Activated T-helper 1 cell treated with anti-CD3 and anti-CD28 coated beads, Interleukin-2, amount 50 U/mL, for 16 hours (primary cell): ENCODE results near the gene RNF220.
A peak's percentile ranks its signal among the peaks of the same experiment; 100 is the strongest.

Experiments used
- DNase-seq, 2 donors: peaks; one replicate each; pipeline ENCODE4 v3.0.0-alpha.2; 2020; ENCODE audit warnings: low read depth in 1 of 2, low spot score in 1 of 2

RNF220 gene

DNA sequence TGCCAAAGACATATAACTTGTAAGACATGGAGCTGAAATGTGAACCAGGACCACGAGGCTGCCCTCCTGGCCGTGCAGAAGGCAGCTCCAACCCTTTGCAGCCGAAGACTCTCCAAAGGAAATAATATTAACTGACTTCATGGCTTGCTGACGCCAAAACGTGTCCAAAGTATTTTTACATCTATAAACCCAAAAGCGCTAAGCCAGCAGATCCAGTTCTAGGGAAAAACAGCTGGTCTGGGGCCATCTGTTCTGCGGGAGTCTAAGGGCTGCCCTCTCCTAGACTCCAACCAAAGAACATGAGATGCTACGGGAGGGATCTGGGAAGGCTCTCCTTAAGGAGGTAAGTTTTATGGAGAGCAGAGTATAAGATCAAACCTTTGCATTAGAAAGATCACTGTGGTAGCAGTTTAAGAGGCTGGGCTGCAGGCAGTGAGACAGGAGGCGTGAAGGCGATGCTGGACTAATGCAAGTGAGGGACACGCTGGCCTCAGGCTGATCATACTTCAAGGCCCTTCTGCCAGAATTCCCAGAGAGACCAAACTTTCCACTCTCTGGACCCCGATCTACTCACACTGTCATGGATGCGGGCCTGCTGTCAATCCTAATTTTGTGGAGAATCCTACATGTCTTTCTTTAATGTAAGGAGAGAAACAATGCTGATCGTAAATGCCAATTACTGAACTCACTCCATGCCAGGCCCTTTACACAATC, 268.1 kb downstream of the RNF220 start:
- no peak for DNase-seq

- DNase-seq, result no peak
Measured at GRCh38 chr1:44673675-44674112, 268.6 kb downstream of the RNF220 start.

DNA sequence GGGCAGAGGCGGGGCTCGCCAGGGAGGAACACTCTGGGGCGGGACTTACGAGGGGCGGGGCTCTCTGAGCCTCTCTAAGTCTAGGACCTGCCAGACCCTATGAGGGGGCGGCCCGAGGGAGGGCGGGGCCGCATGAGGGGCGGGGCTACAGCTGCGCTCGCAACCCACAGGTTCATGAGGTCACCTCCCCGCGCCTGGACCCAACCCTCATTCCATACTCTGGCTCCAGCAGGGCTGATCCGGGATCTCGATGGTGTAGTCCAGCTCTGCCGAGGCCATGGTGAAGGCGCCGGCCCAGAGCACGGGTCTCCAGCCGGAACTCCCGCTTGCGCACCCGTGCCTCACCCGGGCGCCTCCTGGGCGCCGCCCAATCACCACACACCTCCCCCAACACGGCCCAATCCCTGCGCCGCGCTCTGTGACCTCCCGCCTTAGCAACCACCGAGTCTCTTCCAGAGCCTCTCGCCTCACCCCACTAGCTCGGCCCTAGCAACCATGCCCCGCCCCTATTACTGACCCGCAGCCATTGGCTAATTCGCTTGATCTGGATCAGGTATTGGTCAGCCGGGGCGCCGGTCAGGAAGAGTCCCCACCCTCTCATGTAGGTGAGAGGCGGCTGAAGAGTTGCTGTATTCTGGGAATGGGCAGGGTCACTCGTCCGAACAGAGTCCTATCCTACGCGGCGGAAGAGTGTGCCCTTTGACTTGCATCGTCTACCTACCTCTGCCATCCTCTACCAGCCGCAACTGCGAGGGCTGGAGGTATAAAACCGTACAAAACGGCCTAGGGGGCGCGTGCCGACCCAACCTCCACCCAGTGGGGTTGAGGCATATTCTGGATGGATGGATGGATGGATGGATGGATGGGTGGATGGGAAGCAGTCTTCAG, 269.3 kb downstream of the RNF220 start, which contains the start of the genes ARMH1 and TMEM53:
Gene ARMH1, plus strand, starts transcription at position 602 of the 888 bp plus-strand sequence. CDS start 14,984 bp downstream, outside the sequence.
Gene TMEM53, minus strand, starts transcription at position 369 of the 888 bp plus-strand sequence. Its CDS starts 90 bp downstream, at position 279.
- peak; percentile 93 for DNase-seq

GRCh38 chr1:44675186-44675585, 270.1 kb downstream of the RNF220 start:
- DNase-seq, result no peak

DNA sequence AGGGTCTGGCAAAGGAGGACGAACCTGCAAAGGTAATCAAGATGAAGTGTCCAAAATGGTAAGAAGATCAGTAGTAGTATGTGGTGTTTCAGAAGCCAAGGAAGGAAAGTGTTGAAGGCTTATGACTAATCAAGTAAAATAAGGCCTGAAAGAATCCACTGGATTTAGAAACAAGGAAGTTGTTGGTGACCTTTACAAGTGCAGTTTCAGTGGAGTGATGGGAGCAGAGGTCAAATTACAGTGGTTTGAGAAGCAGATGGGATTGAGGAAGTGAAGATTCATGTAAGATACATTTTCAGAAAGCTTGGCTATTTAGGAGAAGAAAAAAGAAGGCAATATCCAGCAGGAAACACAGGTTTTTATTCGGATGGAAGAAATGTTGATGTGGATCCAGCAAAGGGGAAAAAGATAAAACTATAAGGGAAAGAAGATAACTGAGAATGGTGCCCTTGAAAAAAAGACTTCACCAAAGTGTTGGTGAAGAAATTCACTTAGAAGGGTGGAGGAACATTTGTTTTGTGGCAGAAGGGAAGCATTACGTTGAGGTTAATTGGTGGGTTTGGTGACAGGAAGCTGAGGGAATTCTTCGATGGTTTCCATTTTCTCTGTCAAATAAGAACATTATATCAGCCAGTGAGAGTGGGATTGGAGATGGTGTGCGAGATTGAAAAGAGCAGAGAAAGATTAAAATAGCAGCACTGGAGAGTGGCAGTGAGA, 271.6 kb downstream of the RNF220 start:
- DNase-seq, result no peak

GRCh38 chr1:44677201-44677766, 272.2 kb downstream of the RNF220 start:
- DNase-seq, result no peak

- DNase-seq, result no peak
Measured at GRCh38 chr1:44678120-44678519, 273.1 kb downstream of the RNF220 start.

DNA sequence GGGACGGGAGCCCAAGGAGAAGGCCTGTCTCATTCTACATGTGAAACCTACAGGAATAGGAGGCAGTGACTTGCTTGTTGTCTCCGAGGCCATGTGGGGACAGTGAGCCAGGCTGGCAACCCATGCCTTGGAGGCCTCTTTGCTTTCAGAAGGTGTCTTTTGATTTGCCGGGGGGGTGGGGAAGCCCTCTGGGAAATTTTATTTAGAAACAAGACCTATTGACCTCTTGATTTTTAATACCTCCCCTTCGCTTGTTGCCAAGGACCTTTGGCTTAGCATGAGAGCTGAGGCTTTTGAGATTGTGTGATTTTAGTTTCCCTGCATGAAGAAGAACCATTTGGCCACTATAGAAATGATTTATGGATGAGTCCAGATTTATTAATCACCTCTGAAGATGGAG, 273.6 kb downstream of the RNF220 start:
- DNase-seq, result no peak

DNA sequence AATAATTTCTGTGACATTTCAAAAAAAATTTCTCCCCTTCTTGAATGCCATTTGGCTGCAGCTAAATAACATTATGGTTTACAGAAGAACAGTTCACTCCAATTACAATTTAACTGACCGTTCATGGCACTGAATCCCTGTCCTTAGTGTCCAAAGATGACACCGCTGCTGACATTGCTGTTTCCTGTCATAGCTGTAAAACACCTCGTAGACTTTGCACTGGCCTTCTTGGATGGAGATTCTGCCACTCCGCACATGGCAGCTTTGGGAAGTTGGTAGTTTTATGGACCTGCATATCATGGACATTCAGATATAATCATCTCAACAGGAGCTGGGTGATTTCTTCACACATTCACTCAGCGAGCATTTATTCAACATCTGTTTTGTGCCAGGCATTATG, 274.4 kb downstream of the RNF220 start:
- DNase-seq, result no peak

DNA sequence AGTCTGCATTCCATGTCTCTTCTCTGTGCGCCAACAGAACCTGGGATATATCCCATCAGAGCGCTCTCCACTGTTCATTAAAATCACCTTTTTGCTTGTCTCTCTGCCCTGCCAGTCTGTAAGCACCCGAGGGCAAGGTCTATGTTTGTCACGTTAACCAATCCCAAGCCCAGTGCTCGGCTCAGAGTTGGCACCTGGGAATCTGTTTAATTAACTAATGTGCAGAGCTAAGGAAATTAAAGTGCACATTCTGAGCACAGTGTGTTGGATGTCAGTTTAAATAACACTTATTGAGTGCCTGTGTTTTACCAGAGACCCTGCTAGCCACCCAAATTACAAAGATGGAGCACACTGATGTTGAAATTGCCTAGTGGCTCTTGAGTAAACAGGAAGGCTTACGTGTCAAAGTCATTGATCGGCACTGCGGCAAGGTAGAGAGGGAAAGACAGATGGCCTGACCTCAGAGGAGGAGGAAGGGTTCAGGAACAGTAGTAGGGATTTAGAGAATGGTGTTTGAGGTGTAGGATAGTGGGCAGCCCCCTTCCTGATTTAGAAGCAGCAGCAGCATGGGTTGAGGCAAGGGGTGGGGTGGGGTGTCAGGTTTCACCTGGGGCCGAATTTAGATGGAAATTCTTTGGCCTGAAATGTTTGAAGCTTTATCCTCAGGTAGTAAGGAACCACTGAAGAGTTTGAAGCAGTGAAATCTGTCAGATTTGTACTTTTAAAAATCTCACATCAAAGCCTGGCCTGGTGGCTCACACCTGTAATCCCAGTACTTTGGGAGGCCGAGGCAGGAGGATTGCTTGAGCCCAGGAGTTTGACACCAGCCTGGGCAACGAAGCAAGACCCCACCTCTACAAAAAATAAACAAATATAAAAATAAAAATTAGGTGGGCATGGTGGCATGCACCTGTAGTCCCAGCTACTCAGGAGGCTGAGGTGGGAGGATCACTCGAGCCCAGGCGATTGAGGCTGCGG, 277.1 kb downstream of the RNF220 start:
- no peak for DNase-seq

DNA sequence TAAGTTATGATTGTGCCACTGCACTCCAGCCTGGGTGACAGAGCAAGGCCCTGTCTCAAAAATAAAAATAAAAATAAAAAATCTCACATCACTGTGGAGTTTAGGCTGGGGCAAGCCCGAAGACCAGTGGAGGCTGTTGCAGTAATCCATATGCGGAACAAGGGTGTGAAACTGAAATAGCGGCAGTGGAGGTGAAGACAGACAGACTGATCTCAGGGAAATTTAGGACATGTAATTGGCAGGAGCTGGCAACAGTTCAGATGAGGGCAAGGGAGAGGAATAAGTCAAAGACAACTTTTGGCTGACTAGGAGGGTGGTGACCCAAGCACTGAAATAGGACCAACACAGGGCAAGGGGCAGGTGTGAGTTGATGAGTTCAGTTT, 277.8 kb downstream of the RNF220 start:
- no peak for DNase-seq

GRCh38 chr1:44684525-44684924, 279.5 kb downstream of the RNF220 start:
- no peak for DNase-seq

- DNase-seq, result no peak
Measured at GRCh38 chr1:44685218-44685617, 280.2 kb downstream of the RNF220 start.

DNA sequence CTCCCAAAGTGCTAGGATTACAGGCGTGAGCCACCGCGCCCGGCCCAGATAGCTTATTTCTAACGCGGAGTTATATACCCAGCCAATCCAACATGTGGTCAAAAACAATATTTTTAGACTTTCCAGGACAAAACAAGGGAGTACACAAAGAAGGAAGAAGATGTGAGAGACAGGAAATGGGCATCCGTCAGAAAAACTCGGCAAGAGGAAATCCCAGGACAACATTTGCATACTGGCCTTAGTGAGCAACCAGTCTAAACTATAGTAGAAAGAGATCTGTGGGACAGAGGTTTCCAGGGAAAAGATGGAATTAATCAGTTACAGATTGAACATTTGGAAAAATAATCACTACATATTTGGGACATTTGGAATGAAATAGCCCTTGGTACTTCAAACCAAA, 280.8 kb downstream of the RNF220 start:
- DNase-seq, result no peak

DNA sequence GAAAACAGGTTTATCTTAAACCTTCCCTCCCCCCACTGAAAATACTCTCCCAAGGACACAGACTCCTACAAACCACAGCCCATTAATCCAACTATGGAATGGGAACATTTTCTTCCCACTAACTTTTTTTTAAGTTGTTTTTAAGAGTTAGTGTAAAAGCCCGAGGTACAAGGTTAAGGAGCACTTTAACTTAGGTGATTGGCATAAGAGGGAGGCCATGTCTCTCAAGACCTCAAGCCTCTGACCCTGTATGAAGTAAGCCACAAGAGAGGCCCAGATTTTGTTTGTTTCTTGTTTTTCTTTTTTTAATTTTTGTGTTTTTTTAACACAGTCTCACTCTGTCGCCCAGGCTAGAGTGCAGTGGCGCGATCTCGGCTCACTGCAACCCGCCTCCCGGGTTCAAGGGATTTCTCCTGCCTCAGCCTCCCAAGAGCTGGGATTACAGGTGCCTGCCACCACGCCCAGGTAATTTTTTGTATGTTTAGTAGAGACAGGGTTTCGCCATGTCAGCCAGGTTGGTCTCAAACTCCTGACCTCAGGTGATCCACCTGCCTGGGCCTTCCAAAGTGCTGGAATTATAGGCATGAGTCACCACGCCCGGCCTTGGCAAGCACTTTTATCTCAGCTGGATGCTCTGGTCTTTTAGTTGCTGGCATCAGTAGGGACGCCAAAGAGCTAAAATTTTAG, 283.8 kb downstream of the RNF220 start:
- no peak for DNase-seq

DNA sequence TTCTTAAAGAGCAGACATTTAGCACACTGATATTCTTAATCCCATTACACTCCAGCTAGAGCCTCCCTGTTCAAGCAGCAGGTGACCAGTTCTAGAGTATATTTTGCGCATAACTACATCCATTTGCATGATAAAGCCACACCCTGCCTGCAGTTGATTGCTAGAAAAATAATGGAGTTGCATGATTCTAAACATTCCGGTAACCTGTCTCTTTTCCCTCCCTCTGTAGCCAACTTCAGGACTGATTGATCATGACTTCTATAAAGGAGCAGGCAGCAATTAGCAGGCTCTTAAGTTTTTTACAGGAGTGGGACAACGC, 284.4 kb downstream of the RNF220 start:
- DNase-seq, result no peak

DNA sequence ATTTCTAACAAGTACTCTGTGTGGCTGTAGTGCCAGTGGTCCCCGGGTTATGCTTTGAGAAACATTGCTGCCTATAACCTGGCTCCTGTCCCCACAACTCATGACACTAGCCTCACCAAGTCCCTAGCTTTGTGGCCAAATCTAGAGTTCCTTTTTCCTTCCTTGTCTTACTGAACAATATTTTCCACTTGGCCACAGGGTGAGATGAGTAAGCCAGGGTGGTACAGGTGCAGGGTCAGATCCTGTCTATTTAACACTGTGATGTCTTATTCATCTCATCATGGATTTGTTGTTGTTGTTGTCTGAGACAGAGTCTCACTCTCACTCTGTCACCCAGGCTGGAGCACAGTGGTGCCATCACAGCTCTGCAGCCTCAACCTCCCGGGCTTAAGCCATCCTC, 288.1 kb downstream of the RNF220 start:
- no peak for DNase-seq

- no peak for DNase-seq
Measured at GRCh38 chr1:44693900-44694299, 288.8 kb downstream of the RNF220 start.

- no peak for DNase-seq
Measured at GRCh38 chr1:44694863-44695478, 289.9 kb downstream of the RNF220 start.
